Right atrium auricular region (tissue), 2 donors: ENCODE results near the gene DLGAP1. TPM values are rescaled to one million over a fixed set of nuclear protein-coding genes. Genes with fewer than 3 reads are reported as not detected.

Experiments
- DNase-seq: peaks from one replicate; pipeline ENCODE4 v3.0.0-alpha.2; 2019; ENCODE audit warnings: low spot score
- H3K27ac ChIP-seq, 2 donors: fragments of 200-600 bp; sonication (generic); 1 replicate in 1 of 2; 2 replicates in 1 of 2; pipeline ENCODE4 v1.5.1; 2016 to 2019
- H3K27me3 ChIP-seq, 2 donors: fragments of 200-600 bp; sonication (generic); one replicate each; pipeline versions ENCODE4 v1.5.1 to v1.6.0; 2017 to 2019
- H3K36me3 ChIP-seq: fragments of 200-600 bp; sonication (generic); one replicate; pipeline ENCODE4 v1.5.1; 2016
- H3K4me1 ChIP-seq, 2 donors: fragments of 200-600 bp; sonication (generic); one replicate each; pipeline versions ENCODE4 v1.5.1 to v1.6.0; 2017 to 2019
- H3K4me3 ChIP-seq, 2 donors: fragments of 200-600 bp; sonication (generic); 1 replicate in 1 of 2; 2 replicates in 1 of 2; pipeline ENCODE4 v1.5.1; 2017 to 2019; ENCODE audit warnings: mild to moderate bottlenecking in 1 of 2, moderate library complexity in 1 of 2
- H3K9me3 ChIP-seq, 2 donors: fragments of 200-600 bp; sonication (generic); one replicate each; pipeline ENCODE4 v1.5.1; 2019
- CTCF ChIP-seq, 2 donors: fragments of 200-600 bp; sonication (generic); IDR thresholded peaks; one replicate each; pipeline ENCODE4 v1.5.1; 2019; ENCODE audit warnings: antibody characterized with exemption in 2 of 2
- total RNA-seq, 2 donors: library from RNA; depleted of rRNA; stranded (reverse); fragments of >200 nt; gene quantifications; one replicate each; pipeline ENCODE4 v1.1.0, GENCODE V29; 2016

Gene DLGAP1
- total RNA-seq, 2 donors from 2014 or later: 0.56 to 1.1 TPM

DNA sequence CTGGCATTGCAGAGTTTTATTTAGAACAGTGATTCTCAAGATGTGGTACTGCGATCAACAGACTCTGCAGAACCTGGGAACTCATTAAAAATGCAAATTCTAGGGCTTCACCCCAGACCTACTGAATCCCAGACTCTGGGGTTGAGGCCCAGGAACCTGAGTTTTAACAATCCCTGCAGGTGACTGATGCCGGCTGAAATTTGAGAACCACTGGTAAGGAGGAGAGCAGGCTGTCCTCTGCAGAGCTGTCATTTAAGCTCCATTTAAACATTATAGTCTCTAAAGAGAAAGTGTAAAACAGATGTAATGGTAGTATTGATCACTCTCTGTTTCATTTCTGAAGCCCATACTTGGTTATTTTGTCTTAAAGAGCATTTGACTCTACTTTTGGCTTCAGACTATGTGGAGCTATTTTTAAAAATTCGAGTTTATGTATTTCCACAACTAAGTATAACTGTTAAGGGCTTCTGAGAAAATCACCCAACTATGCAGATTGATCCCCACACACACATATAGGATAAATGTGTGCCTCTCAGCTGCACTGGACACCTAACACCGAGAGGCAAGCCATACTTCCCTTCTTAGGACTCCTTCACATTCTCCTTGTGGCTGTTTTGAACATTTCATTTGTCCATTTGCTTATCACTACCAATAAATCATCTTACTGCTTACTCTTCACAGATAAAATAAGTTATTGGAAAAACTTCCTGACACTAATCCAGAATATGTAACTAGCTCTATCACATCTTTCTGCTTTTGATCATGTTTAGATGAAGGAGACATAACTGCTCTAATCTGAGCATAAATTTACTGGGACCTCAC, 487.5 kb downstream of the DLGAP1 start:
- no peak for TF ChIP-seq CTCF (IDR thresholded peaks at IDR 0.05)
- no peaks in the 10 kb centered on the region for H3K9me3 ChIP-seq
- no peaks in the 10 kb centered on the region for H3K36me3 ChIP-seq
- no peak overlapping the region for H3K4me3 ChIP-seq
- no peak for DNase-seq
- H3K27ac ChIP-seq: peak overlapping the region in 1 of 2 donors; percentile 50
- H3K4me1 ChIP-seq: peaks cover 0 to 9% of the 10 kb centered on the region in 2 donors
- no peaks in the 10 kb centered on the region for H3K27me3 ChIP-seq

- Histone ChIP-seq H3K9me3 (no peaks in the 10 kb centered on the region), H3K36me3 (no peaks in the 10 kb centered on the region), H3K27me3 (no peaks in the 10 kb centered on the region), H3K4me3 (no peak overlapping the region), H3K4me1 (peaks cover 0 to 9% of the 10 kb centered on the region in 2 donors), H3K27ac (peak overlapping the region in 1 of 2 donors; percentile 50)
- no peak for DNase-seq
- no peak for TF ChIP-seq CTCF (IDR thresholded peaks at IDR 0.05)
These were observed 488.3 kb downstream of the DLGAP1 start for GRCh38 chr18:3966642-3967358.

DNA sequence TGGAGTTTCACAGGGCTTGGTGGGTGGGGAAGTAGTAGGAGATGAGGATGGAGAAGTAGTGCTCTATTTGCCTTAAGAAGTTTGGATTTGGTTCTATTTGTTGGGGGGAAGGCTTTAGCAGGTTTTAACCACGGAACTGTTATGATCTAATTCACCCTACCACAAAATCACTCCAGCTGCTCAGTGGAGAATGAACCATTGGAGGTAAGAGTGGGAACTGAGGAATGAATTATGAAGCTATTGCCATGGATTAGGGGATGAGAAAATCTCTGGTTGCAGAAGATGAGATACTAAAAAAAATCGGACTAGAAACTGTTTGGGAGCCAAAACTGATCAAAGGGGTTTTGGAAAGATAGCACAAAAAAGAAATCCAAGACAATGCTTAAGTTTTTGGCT, 488.9 kb downstream of the DLGAP1 start:
- no peaks in the 10 kb centered on the region for H3K27me3 ChIP-seq
- no peak for TF ChIP-seq CTCF (IDR thresholded peaks at IDR 0.05)
- H3K4me3 ChIP-seq: no peak overlapping the region
- H3K27ac ChIP-seq: peak overlapping the region in 1 of 2 donors; percentile 50
- H3K4me1 ChIP-seq: peaks cover 0 to 9% of the 10 kb centered on the region in 2 donors
- H3K9me3 ChIP-seq: no peaks in the 10 kb centered on the region
- no peak for DNase-seq
- H3K36me3 ChIP-seq: no peaks in the 10 kb centered on the region

- TF ChIP-seq CTCF (IDR thresholded peaks at IDR 0.05): no peak
- H3K27me3 ChIP-seq: no peaks in the 10 kb centered on the region
- no peaks in the 10 kb centered on the region for H3K4me1 ChIP-seq
- H3K9me3 ChIP-seq: no peaks in the 10 kb centered on the region
- no peaks in the 10 kb centered on the region for H3K36me3 ChIP-seq
- DNase-seq: no peak
- H3K4me3 ChIP-seq: no peak overlapping the region
- no peak overlapping the region for H3K27ac ChIP-seq
These were observed 494.1 kb downstream of the DLGAP1 start for GRCh38 chr18:3960977-3961376.

DNA sequence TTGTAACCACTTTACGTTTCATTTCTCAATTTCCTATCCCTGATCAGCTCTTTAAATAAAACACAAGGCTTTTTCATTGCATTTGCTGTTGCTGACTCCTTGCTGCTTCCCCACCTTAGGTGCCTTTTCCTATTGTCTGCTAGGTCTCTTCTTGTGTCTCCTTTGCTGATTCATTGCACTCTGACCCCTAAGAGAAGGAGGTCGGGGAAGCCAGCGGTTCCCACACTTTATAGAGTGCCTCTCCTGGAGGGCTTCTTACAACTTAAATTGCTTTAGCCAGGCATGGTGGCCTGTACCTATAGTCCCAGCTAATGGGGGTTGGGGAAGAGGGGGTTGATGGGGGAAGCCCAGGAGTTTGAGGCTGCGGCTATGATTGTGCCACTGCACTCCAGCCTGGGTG, 495.0 kb downstream of the DLGAP1 start:
- no peak overlapping the region for H3K4me3 ChIP-seq
- H3K9me3 ChIP-seq: no peaks in the 10 kb centered on the region
- TF ChIP-seq CTCF (IDR thresholded peaks at IDR 0.05): no peak
- H3K27ac ChIP-seq: no peak overlapping the region
- H3K4me1 ChIP-seq: no peaks in the 10 kb centered on the region
- H3K36me3 ChIP-seq: no peaks in the 10 kb centered on the region
- DNase-seq: no peak
- H3K27me3 ChIP-seq: no peaks in the 10 kb centered on the region
